Stimulated activated CD8-positive, alpha-beta memory T cell treated with anti-CD3 and anti-CD28 coated beads, Interleukin-12 subunit alpha, Interleukin-12 subunit beta, amount 100 ng/mL, for 24 hours (primary cell): ENCODE results near the gene LSMEM2.
"Not testable (repeated sequence)": the region's sequence is repeated elsewhere in the genome, so short reads cannot be mapped to it uniquely, and the experiment has no call there.

ENCODE experiments used
- DNase-seq: peaks from one replicate; pipeline ENCODE4 v3.0.0-alpha.2; 2020; ENCODE audit errors: extremely low read depth

The LSMEM2 gene

DNA sequence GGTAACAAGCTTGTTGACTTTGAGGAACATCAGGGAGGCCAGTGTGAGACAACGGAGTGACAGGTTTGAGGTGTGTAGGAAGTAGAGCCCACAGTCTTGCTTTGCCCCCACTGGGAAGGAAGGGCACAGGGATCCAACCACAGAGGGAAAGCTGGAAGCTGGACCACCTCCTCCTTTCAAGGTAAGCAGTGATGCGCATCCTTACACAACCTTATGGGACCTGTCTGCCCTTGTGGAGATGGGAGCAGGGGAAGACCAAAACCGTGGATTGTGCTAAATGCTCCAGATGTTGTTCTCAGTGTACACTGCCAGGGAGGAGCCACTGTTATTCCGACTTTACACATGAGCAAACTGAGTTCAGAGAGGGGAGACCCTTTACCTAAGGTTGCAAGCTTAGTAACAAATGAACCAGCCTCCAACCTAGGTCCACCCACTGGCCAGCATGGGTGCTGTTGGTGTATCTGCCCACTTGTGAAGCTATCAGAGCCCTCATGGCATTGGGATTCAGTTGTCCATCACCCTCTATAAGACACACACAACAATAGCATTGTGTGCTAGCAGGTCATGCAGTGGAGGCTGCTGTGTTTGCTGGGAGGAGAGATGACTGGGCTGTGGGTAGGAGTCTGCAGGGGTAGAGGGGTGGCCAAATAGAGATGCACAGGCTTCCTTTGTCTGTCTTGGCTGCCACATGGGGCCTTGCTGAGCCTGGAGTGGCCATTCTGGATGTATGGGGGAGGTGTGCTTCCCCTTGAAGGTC lies 586 bp upstream of the LSMEM2 start:
- no peak for DNase-seq

DNA sequence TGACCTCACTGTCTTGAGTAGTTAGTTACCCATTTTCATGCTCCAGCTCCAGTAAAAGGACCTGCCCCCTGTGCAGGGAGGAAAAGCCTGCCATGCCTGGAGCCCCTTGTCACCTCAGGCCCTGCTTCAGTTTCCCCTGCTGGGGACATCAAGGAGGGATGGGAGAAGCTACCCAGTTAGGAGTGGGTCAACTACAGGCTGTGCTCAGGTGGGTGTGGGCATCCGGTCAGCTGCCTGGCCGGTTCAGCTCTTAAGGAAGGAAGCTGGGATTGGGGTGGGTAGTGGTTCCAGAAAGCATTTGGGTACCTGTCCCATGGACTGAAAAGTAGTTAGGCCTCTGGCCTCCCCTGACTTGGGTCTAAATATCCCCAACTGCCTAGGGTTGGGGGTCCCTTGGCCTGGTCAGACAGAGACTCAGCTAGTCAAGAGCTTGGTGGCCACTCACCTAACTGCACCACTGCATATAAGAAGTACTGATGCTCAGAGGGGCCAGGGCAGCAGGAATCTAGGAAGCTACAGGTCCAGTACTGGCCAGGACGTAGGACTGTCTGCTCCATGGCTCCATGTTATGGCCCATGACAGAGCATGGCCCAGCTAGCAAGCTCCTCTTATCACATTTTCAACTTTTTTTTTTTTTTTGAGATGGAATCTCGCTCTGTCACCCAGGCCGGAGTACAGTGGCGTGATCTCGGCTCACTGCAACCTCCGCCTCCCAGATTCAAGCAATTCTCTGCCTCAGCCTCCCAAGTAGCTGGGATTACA lies 549 bp downstream of the LSMEM2 start:
- no peak for DNase-seq

DNA sequence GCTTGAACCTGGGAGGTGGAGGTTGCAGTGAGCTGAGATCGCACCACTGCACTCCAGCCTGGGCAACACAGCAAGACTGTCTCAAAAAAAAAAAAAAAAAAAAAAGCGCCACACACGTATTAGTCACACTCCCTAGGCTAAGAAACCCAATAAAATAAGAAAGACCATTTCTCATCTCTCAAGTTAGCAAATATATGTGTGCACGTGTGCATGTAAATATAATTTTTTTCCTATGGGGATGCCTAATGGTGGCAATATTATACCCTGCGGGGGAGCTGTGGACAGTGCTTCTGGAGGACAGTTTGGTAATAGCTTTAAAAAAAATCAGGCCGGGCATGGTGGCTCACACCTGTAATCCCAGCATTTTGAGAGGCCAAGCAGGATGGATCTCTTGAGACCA lies 5.2 kb downstream of the LSMEM2 start:
- DNase-seq, result not testable (repeated sequence)

DNA sequence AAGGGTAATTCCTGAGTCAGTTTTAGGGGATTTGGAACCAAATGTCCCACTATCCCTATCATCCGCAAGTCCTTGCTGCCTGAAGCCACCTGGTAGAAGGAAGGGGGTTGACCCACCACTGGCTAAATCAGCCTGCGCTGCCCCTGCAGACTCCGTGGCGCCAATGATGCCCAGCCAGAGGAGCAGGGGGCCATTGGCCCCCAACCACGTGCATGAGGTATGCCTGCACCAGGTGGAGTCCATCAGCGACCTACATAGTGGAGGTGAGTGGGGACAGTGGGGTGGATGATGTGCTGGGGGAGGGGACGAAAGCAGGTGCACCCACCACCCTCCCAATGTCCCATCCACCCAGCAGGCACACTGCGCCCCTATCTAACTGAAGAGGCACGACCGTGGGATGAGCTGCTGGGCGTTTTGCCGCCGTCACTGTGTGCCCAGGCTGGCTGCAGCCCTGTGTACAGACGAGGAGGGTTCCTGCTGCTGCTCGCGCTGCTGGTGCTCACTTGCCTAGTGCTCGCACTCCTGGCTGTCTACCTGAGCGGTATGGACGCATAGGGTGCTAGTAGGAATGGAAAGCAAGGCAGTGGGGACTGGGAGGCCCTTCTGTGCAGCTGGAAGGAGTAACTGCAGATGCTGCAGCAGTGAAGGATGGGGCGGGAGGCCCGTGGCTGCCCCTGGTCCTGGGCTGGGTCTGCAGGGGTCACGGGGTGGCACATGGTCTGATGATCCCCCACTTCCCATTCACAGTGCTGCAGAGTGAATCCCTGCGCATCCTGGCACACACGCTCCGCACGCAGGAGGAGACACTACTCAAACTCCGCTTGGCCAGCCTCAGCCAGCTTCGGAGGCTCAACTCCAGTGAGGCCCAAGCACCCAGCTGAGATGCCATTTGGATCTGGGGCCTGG lies 7.7 kb downstream of the LSMEM2 start:
- DNase-seq, result no peak

DNA sequence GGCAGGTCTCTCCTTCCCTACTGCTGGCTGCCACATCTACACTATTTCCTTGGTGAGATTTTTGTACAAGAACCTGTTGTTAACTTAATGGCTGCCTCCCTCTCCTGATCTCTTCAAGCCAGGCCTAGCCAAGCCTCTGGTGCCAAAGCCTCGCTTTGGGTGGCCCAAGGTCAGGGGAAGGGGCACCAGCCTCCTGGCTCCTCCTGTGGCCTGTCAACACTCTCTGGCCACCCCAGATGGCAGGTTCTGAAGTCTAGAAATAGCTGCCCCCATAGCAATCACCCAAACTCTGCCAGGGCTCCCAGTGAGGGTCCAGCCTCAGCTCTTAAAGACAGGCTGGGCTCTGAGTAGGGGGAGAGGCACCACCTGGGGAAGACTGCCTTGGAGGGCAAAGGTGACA lies 8.4 kb downstream of the LSMEM2 start:
- no peak for DNase-seq

DNA sequence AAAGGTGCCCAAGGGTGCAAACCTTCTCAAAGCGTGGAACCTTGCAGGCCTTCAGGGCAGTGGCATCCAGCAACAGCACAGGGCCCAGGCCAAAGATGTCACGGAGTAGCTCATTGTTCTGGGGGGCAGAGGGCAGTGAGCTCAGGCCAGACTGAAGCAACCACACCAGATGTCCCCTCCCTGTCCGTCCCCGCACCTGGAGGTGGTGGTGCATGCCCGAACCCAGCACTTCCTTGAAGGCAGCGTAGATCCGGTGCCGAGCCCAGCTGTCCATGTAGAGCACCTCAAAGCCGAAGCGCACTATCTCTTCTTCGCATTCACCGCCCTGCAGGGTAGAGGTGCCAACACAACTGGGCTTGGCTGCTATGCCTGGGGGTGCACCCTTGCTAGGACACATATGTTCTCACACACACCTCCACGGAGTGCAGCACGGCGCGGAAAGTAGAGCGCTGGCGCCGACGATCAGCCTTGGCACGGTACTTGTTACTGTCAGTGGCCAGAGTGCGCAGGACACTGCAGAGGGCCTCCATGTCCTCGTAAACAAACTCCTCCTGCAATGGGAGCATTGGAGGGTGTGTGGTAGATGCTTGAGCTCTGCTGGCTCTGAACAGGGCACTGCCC lies 9.6 kb downstream of the LSMEM2 start:
- DNase-seq, result no peak

DNA sequence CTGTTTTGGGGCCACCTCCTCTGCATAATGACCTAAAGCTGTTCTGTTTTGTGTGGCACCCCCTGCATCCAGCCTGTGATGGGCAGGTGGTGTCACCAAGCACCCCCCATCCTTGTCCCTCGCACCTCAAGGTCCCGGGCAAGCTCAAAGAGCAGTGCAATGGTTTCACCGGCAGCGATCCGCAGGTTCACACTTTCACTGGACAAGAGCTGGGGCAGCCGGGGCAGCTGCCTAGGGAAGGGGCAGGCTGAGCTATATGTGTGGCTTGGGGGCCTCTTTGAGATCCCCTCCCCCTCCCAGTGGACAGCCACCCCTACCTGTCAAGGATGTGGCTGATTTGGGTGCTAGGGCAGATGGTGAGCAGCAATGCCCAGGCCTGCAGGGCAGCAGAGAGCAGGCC lies 10.2 kb downstream of the LSMEM2 start:
- DNase-seq, result no peak

DNA sequence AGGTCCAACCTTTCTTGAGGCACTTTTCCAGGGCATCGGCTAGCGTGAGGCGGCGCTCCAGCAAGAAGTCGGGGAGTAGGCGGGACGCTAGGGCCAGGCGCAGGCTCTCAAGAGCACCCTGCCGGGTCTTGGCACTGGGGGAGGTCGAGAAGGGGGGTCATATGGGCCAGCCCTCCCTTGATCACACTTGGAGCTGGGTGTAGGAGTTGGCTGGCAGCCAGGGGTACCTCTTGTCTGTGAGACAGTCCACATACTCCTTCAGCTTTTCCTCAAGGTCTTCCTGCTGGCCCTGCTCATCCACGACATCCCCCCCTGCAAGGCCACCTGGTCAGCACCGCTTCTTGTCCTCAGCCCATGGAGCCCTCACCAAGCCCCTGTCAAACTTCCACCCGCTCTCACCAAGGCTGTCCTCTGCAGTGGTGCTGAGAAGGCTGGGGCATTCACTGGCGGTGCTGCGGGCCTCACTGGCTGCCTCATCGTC lies 11.3 kb downstream of the LSMEM2 start:
- no peak for DNase-seq

DNA sequence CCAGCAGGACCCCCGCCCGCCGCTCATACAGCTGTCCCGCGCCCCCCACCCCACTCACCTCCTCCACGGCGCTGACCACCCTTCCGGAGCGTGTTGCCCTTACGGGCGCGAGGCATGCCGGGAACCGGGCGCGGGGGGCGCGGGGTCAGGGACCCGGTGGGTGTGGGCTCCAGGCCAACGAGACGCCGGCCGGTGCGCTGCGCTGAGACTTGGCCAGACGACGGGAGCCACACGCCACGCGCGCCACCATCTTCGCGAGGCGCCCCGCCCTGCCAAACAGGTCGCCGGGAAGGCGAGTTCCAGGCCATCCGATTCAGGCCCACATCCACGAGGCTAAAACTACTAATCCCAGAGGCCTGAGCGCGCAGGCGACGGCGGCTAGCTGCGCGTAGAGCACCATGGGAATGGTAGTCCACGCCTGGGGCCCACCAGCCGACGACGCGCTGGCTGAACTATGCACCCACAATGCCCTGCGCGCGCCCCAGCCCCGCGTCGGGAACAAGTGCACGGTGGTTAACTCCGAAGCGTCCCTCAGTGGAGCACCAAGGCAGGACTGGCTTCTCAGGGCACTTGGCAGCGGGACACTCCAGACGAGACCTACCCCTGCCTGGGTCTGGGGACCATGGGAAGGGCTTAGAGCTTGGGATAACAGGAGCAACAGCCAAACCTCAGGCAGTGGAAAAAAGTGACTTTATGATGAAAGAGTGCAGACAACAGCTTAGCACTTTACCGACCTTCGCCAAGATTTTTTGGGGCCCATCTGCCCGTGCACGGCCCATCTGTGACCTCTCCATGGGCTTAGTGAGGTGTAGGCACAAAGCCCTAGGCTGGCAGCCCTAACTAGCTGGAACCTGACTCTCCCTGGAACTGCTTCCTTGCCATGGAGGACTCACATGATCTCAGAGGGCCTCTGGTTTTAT lies 13.5 kb downstream of the LSMEM2 start, which contains the start of gene IFRD2:
Gene IFRD2 (minus strand): TSS at position 271 of the 920 bp plus-strand sequence. CDS start 155 bp downstream, at position 116.
- DNase-seq, result peak; percentile 87

DNA sequence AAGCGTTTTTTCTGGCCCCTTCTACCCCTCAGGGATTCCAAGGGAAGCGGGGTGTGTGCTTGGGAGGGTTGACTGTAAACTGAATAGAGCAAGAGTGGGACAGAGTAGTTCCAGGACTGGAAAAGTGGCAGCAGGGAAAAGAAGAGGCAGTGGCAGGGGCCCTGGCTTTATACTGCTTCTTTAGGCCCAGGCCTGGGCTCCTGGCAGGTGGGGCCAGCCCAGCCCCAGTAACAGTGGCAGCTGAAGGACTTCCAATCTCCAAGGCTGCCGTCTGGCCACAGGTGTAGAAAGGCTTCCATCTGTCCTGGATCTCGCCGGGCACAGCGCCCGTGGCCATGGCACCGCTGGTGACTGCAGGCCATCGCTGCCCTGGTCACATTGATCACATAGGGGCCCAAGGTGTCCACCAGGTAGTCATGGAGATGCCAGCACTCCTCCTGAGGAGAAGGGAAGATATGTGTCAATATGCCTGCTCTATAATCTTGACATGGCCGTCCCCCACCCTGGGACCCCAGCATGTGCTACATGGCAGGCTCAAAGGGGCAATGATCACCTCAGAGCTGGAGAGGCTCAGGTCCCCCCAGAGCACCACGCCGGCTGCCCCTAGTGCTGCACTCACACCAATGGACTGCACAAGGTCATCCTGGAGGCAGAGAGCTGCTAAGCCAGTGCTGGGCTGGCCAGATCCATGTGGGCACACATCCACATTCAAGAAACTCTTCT lies 14.4 kb downstream of the LSMEM2 start:
- no peak for DNase-seq

DNA sequence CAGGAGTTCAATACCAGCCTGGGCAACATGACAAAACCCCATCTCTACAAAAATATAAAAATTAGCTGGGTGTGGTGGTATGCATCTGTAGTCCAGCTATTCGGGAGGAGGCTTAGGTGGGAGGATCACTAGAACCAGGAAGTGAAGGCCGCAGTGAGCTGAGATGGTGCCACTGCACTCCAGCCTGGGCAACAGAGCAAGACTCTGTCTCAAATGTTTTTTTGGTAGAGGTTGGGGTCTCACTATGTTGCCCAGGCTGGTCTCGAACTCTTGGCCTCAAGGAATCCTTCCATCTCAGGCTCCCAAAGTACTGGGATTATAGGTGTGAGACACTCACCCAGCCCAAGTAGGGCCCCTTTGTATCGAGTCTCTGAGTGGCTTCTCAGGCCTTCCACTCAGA lies 15.2 kb downstream of the LSMEM2 start:
- DNase-seq, result no peak

DNA sequence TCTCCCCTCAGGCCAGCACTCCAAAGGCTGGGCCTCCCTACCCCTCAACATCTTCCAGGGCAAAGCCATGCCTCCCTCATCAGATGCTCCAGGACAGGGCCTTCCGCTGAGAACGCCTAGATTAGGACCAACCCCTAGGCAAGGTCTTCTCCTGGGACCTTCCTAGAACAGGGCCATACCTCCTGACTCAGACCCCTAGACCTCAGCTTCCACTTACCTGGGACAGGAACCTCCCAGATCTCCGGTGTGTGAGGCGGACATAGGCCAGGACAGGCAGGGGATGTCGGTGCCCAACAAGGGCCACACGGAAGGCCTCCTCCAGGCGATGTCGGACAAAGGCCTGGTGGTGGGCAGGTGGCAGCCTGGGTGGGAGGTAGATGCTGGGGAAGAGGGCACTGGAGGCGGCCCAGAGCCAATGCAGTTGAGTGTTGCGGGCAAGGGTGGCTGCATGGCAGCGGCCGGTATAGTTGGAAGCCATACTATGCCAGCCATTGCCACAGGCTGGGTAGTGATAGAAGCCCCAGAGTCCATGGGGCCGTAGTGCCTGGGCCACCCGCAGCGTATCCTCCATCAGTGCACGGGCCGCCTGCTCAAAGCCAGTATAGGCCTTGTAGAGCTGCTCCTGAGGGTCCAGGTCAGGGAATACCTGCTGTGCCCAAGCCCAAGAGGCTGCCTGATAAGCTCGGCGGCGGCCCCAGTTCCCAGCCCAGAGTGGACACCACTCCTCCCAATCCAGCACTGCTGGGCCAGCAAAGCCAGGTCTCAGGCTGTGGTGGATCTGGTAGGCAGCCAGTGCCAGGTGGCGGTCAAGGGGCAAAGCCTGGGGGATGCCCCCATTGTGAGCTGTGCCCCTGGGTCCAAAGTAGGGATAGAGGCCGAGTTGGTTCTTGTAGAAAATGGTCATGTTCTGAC lies 15.9 kb downstream of the LSMEM2 start:
- no peak for DNase-seq

DNA sequence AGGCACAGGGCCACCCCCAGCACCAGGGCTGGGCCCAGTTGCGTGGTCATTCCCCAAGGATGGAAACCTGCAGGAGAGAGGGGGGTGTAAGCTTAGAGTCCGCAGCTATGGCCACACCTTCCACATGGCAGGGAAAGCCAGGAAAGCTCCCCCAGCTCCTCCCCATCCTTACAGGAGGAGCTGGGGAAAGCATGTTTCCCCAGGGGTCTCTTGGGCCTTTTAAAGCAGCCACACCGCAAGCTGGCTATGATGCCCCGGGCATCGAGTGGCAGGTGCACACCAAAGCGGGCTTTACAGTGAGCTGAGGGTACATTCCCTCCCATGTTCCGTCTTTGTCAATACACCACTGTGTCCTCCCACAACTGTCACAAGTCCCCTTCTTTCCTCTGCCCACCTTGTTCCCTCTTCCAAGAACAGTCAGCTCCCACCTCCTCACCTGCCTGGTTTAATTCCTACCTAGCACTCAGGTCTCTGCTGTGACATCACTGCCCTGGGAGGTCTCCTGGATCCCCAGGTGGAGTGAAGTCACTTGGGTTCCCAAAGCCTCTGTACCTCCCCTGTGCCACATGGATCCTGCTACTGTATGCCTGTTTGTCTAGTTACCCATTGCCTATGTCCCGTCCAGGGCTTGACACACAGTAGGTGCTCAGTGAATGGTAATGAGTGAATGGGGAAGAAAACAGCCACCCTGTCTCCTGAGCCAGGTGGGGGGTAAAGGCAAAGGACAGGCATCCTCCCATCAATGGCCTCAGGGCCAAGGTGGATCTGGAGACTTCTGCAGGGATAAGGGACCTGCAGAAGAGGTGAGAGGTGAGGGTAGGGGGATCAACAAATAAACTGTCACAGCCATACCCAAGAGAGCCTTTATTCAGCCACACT lies 16.9 kb downstream of the LSMEM2 start:
- DNase-seq, result no peak

DNA sequence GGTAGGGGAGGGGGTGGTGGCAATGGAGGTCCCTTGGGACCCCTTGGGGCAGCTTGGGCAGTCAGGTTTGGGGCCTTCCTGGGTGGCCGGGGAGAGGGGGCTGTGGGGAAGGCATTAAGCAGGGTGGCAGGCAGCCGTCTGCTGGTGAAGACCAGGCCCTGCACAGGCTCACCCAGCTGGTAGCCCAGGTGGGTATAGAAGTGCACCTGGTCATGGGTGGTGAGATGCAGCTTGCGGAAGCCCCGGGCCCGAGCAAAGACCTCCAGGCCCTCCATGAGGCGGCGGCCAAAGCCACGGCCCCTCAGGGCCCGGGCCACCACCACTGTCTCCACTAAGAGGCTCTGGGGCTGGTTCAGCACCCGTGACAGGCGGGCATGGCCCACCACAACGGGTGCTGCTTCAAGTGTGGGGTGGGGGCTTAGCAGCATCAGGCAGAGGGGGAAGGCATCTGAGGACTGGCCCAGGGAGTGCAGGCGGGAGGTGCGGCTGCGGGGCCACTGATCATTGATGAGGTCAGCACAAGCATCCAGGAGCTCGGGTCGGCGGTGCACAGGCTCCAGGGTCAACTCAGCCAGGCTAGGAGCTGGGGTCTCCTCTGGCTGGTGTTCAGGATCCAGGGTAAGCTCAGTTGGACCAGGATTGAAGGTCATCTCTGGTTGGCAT lies 18.0 kb downstream of the LSMEM2 start:
- DNase-seq, result no peak

DNA sequence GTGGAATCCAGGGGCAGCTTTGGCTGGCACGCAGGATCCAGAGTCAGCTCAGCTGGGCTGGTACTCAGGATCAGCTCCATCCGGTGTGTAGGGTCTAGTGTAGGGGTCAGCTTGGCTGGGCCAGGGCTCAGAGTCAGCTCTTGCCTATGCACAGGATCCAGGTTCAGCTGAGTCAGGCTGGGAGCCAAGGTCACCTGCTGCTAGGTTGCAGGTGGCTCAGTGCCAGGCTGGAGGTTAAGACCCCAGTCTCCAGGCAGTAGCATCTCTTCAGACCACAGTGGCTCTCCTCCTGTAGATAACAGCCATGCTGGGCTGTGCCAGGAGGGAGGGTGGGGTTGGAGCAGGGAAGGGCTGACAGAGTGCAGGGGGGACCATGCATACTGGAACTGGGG lies 18.5 kb downstream of the LSMEM2 start:
- no peak for DNase-seq

DNA sequence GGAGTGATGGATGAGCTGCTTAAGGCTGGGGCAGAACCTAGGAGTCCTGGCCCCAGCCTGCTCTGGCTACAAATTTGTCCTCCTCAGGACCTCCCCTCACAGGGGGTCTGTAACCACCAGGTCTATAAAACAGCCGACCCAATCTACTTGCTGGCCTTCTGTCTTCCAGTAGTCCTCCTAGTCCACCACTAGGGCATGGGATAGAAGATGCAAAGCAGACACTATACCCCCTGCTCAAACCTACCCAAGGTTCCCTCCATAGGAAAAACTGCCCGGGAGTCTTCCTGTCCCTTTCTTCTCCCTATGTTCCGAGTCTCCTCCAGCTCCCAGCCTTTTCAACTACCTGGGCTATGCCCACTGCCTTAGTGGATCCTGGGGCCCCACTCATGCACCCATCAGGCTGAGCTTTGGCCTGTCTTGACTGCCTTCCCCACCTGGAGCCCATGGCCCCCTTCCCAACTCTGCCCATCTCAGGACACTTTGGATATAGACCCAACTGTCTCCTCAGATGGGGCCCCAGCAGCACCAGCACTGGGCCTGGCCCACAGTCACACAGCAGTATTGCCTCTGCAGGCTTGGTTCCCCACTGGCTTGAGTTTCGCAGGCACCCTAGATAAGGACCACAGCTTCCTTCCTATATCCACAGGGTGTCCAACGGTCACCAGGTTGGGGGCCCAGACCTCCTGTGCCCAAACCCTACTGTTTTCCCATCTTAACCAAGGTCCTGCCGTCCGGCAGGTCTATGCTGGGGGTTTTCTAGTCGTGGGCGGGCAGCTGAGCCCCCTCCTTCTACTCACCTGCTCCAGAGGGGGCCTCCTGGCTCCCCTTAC lies 19.2 kb downstream of the LSMEM2 start:
- no peak for DNase-seq
